Pericardium fibroblast (primary cell): ENCODE results near the gene RRAD. TPM values are rescaled to one million over a fixed set of nuclear protein-coding genes. Genes with fewer than 3 reads are reported as not detected.

ENCODE experiments used
- total RNA-seq: library from RNA; depleted of rRNA; stranded (reverse); fragments of >200 nt; gene quantifications from 2 replicates; pipeline ENCODE4 v1.2.3, GENCODE V29; 2015

RRAD gene, protein sequence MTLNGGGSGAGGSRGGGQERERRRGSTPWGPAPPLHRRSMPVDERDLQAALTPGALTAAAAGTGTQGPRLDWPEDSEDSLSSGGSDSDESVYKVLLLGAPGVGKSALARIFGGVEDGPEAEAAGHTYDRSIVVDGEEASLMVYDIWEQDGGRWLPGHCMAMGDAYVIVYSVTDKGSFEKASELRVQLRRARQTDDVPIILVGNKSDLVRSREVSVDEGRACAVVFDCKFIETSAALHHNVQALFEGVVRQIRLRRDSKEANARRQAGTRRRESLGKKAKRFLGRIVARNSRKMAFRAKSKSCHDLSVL
- total RNA-seq: 0.58 and 1.1 TPM in 2 replicates

DNA sequence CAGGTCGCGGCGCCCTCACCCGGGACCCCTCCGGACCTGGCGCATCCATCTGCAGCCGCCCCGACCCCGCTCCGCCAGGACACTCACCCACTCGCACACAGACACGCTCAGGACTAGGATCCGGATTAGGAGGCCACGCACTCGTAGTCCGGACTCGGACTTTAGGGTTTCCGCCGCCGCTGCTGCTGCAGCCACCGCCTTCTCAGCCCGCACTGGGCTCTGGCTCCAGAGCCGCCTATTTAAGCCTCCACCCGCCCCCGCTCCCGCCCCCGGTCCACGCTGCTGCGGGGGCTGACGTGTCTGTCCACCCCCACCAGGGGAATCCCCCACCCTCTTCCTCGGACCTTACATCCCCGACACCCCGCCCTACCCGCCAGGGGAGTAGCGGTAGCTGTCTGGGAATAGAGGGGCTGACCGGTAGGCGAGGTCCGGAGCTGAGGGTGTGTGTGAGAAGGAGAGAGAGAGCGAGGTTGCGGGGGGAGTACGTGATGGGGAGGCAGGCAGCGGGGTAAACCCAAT is at the start of gene RRAD:
RRAD (minus strand) TSS at position 214 of the 519 bp plus-strand sequence. CDS start 356 bp downstream, outside the sequence.

DNA sequence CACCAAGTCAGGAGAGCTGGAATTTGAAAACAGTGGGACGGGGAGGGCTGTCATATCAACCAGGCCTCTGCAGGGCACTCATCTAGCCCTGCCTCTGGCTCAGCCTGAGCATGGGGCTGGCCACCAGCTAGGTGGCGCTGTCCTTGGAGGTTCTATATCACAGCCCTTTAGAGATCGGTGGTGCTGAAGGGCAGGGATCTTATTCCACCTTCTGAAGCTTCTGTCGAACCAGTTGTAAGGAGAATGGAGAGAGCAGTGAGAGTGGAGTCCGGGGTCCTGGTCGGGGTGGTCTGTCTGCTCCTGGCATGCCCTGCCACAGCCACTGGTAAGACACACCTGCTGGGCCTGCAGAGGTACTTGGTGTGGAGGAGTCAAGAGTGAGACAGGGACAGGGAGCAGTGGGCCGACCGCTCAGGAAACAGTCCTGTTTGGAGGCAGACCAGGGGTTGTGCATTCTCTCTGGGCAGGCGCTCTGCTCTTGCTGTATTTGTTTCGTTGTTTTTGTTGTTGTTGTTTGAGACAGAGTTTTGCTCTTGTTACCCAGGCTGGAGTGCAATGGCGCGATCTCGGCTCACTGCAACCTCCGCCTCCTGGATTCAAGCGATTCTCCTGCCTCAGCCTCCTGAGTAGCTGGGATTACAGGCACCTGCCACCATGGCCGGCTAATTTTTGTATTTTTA is 35.9 kb upstream of the RRAD start, which contains the start of gene CES3:
CES3 (plus strand) TSS at position 202 of the 680 bp plus-strand sequence; CDS start at position 244, 42 bp downstream.

DNA sequence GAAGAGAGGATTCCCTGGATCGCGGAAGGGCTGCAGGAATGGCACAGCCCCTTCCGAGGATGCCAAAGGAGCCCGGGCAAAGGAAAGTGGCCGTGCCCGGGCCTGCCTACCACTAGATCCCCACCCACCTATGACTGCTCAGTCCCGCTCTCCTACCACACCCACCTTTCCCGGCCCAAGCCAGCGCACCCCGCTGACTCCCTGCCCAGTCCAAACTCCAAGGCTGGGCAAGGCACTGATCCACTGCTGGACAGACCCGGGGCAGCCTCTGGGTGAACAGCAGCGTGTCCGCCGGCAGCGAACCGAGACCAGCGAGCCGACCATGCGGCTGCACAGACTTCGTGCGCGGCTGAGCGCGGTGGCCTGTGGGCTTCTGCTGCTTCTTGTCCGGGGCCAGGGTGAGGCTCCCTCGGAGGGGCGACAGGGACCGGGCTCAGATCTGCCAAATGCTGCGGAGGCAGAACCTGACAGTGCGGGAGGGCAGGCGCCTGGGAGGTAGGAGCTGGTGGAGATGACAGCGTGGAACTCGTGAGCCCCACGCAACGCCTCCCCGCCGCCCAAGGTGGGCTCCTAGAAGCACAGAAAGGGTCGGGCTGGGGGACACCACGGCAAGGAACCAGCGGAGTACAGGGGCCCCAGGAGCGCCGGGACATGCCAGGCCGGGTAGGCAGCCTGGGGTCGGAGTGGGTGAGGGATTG is 10.1 kb upstream of the RRAD start, which contains the start of gene CES2:
CES2 (plus strand) TSS at position 203 of the 698 bp plus-strand sequence; CDS start at position 323, 120 bp downstream.

DNA sequence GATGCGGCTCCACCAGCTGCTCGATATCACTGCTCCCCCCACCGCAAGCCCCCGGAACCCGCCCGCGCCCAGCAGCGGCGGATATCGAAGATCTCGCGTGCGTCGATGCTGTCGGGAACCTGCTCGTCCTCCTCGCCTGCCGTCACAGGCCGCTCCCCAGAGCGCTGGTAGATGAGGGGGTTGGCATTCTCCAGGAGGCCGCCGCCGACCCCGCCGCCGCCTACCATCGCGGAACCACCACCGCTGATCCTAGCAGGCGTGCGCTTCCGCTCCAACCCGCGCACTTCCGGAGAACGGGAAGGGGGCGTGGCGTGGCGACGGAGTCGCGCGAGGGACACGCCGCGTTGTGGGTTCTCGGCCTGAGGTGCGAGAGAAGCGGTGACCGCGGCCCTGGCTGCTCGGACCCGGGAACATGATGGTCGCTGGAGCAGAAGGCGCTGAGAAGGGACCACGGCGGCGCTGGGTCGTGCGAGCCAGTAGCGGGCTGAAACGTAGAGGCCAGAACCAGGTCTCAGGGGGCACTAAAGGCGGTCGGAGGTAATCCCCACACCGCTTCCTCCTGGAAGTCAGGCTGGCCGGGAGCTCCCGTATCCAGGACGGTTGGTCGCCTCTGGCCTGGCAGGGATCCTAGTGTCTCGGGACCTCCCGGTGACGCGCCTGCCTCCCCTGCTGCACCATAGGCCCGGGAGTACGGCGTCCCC is 9.0 kb upstream of the RRAD start, which contains the start of gene CIAO2B:
CIAO2B (minus strand) TSS at position 265 of the 701 bp plus-strand sequence; CDS start at position 227, 38 bp downstream.

DNA sequence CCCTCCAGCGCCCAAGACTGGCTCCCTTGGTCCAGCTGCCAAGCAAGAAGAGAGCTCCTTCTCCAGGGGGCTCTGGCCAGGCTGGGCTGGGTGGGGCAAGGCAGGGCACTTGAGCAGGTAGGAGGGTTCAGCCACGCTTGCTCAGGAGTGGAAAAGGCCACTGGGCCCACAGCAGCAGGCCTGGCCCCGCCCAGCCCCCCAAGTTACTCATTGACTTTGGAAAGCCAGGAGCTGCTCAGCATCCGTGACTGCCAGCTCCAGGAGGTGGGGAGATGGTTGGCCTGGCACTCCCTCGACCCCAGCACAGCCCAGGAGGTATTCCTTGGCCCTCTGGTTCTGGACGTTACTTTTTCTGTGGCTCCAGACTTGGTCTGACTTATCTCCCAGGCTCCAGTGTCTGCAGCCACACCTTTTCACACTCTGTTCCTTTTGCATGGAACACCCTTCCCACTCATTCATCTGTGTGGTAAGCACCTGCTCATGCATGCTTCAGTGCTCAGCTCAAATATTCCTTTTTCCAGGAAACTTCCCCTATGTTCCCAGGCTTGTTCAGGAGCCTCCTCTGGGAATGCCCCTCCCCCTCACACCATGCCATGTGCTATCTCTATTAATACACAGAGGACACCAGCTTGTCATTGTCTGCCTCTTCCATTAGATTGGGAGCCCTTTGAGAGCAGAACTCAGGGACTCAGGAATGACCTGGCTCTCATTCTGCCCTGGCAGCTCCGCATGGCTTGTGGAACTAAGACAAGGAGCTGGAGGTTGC is 6.3 kb downstream of the RRAD start, which contains the start of gene CDH16:
CDH16 (minus strand) TSS at position 83 of the 766 bp plus-strand sequence. CDS start 820 bp downstream, outside the sequence.

DNA sequence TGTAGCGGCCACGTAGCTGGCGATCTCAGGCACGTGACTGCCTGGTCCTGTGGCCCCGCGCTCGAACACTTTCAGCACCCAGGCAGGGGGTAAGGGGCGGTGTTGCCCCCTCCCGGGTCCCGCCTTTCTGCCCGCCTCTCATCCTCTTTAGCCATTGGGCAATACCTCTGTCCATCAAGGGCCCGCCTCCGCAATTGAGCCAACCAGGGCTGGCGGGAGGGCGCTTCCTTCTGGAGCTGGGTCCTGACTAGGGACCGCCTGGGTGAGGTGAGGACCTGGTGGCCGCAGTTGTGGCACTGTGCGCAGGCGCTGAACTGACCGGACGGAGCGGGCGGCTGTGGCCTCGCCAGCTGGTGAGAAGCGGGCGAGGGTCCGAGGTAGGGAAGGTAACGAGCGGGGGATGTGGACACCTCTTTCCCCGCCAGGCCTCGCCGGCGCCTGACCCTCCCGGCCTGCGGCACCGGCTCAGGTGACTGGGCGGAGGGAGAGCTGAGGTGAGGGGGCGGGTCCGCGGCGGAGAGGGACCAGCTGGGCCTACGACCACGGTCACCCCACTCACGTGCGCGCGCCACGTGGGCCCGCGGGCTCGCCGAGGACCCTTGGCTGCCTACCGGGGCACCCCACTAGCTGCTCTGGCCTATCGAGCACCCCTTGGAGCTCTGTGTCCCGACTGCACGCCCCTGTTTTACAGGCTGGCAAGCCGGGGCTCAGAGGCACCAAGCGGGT is 44.9 kb downstream of the RRAD start, which contains the start of gene PDP2:
PDP2 (plus strand) TSS at position 228 of the 726 bp plus-strand sequence. CDS start 3,770 bp downstream, outside the sequence.

Other genes starting within 250 kb of the RRAD start
- 7.6 and 11.3 TPM in 2 replicates for gene CMTM4, start 228.8 kb downstream of the RRAD start, total RNA-seq
- gene DYNC1LI2, start 173.9 kb downstream of the RRAD start, total RNA-seq: 41.2 and 53.7 TPM in 2 replicates
- not detected in 2 replicates for gene TERB1, start 124.0 kb downstream of the RRAD start, total RNA-seq
- 34.7 and 61.5 TPM in 2 replicates for gene NAE1, start 94.6 kb downstream of the RRAD start, total RNA-seq
- not detected in 2 replicates for gene CA7, start 81.1 kb downstream of the RRAD start, total RNA-seq
- 4.9 and 6.1 TPM in 2 replicates for gene PDP2, start 45.0 kb downstream of the RRAD start, total RNA-seq
- not detected in 2 replicates for gene CDH16, start 6.7 kb downstream of the RRAD start, total RNA-seq
- 71.4 and 88.2 TPM in 2 replicates for gene CIAO2B, start 8.9 kb upstream of the RRAD start, total RNA-seq
- gene CES2, start 10.0 kb upstream of the RRAD start, total RNA-seq: 23.2 and 30.4 TPM in 2 replicates
- not detected in 2 replicates for gene CES3, start 35.7 kb upstream of the RRAD start, total RNA-seq
- gene CES4A, start 63.1 kb upstream of the RRAD start, total RNA-seq: 1.2 and 3.0 TPM in 2 replicates
- gene CBFB, start 103.6 kb upstream of the RRAD start, total RNA-seq: 31.9 and 39.8 TPM in 2 replicates
- gene PHAF1, start 184.4 kb upstream of the RRAD start, total RNA-seq: 14.2 and 39.7 TPM in 2 replicates
- gene B3GNT9, start 225.5 kb upstream of the RRAD start, total RNA-seq: 56.6 and 62.5 TPM in 2 replicates
- 20.4 and 32.7 TPM in 2 replicates for gene TRADD, start 234.4 kb upstream of the RRAD start, total RNA-seq
- 20.0 and 37.8 TPM in 2 replicates for gene FBXL8, start 234.4 kb upstream of the RRAD start, total RNA-seq
- 9.8 and 16.9 TPM in 2 replicates for gene HSF4, start 239.2 kb upstream of the RRAD start, total RNA-seq
- gene NOL3, start 245.0 kb upstream of the RRAD start, total RNA-seq: 18.1 and 26.1 TPM in 2 replicates